Endothelial cell of umbilical vein (primary cell): ENCODE results near the gene DRICH1.

ENCODE experiments used
- EZH2 ChIP-seq: IDR thresholded peaks from 2 replicates; pipeline ENCODE4 v1.6.1; 2012; ENCODE audit warnings: borderline replicate concordance, low read depth, mild to moderate bottlenecking, moderate library complexity, low read length, inconsistent platforms; ENCODE audit not compliant: severe bottlenecking
- MYC ChIP-seq: IDR thresholded peaks from one replicate; pipeline ENCODE4 v1.6.1; 2011; ENCODE audit warnings: mild to moderate bottlenecking, low read depth, low read length
- POLR2A ChIP-seq: IDR thresholded peaks from 2 replicates; pipeline ENCODE4 v1.6.1; 2012; ENCODE audit warnings: low read depth, mild to moderate bottlenecking, control low read depth, low read length
- POLR2AphosphoS5 ChIP-seq: IDR thresholded peaks from 2 replicates; pipeline ENCODE4 v1.6.1; 2012; ENCODE audit warnings: low read depth, mild to moderate bottlenecking, control low read depth, low read length, moderate library complexity; ENCODE audit not compliant: insufficient read depth
- TF ChIP-seq, protein P1 (sequence below), 2 donors: IDR thresholded peaks; 1 replicate in 1 of 2; 2 replicates in 1 of 2; pipeline ENCODE4 v1.5.1; 2011; ENCODE audit warnings: low read length in 2 of 2, mild to moderate bottlenecking in 2 of 2, moderate library complexity in 2 of 2, control low read depth in 1 of 2, inconsistent platforms in 1 of 2, low read depth in 1 of 2; ENCODE audit not compliant: insufficient read depth in 1 of 2; ENCODE audit errors: extremely low read depth in 1 of 2
- TF ChIP-seq, protein P2 (sequence below): IDR thresholded peaks from 2 replicates; pipeline ENCODE4 v1.6.1; 2011; ENCODE audit not compliant: insufficient read depth, insufficient read length

DNA sequence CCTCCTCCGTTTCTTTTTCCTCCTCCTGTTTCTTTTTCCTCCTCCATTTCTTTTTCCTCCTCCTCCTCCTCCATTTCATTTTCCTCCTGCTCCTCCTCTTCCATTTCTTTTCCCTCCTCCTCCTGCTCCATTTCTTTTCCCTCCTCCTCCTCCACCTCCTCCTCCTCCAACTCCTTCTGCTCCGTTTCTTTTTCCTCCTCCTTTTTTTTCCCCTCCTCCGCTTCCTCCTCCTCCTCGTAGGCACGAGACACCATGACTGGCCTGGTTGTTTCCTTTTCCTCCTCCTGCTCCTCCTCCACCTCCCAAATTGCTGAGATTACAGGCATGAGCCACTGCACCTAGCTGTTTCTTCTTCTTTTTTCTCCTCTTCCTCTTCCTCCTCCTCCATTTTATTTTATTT lies 25.6 kb upstream of the DRICH1 start:
- no peak for TF ChIP-seq POLR2AphosphoS5
- TF ChIP-seq, protein P1, sequence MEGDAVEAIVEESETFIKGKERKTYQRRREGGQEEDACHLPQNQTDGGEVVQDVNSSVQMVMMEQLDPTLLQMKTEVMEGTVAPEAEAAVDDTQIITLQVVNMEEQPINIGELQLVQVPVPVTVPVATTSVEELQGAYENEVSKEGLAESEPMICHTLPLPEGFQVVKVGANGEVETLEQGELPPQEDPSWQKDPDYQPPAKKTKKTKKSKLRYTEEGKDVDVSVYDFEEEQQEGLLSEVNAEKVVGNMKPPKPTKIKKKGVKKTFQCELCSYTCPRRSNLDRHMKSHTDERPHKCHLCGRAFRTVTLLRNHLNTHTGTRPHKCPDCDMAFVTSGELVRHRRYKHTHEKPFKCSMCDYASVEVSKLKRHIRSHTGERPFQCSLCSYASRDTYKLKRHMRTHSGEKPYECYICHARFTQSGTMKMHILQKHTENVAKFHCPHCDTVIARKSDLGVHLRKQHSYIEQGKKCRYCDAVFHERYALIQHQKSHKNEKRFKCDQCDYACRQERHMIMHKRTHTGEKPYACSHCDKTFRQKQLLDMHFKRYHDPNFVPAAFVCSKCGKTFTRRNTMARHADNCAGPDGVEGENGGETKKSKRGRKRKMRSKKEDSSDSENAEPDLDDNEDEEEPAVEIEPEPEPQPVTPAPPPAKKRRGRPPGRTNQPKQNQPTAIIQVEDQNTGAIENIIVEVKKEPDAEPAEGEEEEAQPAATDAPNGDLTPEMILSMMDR (IDR thresholded peaks at IDR 0.05; ENCODE audit: extremely low read depth in 1 of 2, insufficient read depth in 1 of 2, low read depth in 1 of 2, low read length in 2 of 2), result no peak
- TF ChIP-seq POLR2A, result no peak
- TF ChIP-seq MYC, result no peak
- no peak for TF ChIP-seq EZH2
- TF ChIP-seq, protein P2, sequence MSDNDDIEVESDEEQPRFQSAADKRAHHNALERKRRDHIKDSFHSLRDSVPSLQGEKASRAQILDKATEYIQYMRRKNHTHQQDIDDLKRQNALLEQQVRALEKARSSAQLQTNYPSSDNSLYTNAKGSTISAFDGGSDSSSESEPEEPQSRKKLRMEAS, result no peak
